ENCODE data around the gene STIM1.

DNA sequence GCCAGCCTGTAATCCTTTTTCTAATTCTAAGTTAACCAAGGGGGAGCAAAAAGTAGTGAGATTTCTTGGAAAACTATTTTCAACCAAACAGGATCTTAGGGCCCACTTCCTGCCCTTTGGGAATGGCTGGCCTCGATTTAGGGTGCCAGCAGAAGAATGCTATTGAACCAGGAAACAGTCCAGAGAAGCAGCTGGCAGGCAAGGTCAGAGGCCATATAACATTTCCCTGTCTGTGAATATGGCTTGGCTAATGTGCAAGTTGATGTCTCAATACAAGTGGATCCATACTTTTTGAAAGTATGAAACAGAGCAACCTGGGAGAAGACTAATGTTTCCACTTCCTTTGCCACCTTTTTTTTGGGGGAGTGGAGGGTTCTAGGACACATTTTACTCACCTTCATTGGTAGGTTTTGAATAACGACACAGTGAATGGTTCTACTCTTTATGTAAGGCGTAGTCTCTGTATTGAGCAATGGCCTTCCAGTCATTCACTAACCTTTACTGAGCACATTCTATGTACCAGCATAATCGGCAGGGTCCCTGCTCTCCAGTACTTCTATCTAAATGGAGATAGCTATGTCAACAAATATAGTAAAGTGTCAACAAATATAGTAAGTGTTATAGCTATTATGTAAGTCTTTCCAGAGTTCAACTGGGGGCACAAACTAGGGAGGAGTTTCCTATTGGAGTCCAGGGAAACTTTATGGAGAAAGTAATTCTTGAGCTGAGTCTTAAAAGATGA is 204.9 kb downstream of the STIM1 start:
- no peak for TF ChIP-seq CTCF (conservative IDR thresholded peaks at IDR 0.05)
- no peak for TF ChIP-seq EZH2 (IDR thresholded peaks at IDR 0.05; ENCODE audit: low read depth)
